PC-3 (cell line): ENCODE data around the gene NOTCH1.

Experiments used
- CTCF ChIP-seq: fragments of 300-600 bp; sonication (generic); conservative IDR thresholded peaks from 2 replicates; pipeline ENCODE4 v1.5.1; 2017; ENCODE audit warnings: antibody characterized with exemption, low read depth, mild to moderate bottlenecking, low read length
- EZH2 ChIP-seq: fragments of 300-600 bp; sonication (generic); IDR thresholded peaks from one replicate; pipeline ENCODE4 v1.6.1; 2017; ENCODE audit warnings: antibody characterized with exemption, mild to moderate bottlenecking, low read length; ENCODE audit not compliant: unreplicated experiment
- EZH2phosphoT487 ChIP-seq: fragments of 300-600 bp; sonication (generic); IDR thresholded peaks from 2 replicates; pipeline ENCODE4 v1.6.1; 2018; ENCODE audit warnings: mild to moderate bottlenecking, antibody characterized with exemption, low read length, borderline replicate concordance

- TF ChIP-seq CTCF (no peak), EZH2phosphoT487 (no peak), EZH2 (no peak)
Observed at GRCh38 chr9:136508729-136509500, 36.9 kb downstream of the NOTCH1 start.
